Activated naive CD4-positive, alpha-beta T cell treated with anti-CD3 and anti-CD28 coated beads for 36 hours (primary cell): ENCODE results near the gene HOMER1. TPM values are rescaled to one million over a fixed set of nuclear protein-coding genes. Genes with fewer than 3 reads are reported as not detected.

Experiments
- CTCF ChIA-PET: fragments of 350-600 bp; sonication (Branson Sonifier 250); formaldehyde crosslinking; loops from one replicate; lab custom pipeline; 2021; ENCODE audit warnings: antibody characterized with exemption; lab: Charles Lee
- DNase-seq: peaks from one replicate; pipeline ENCODE4 v3.0.0-alpha.2; 2020
- H3K27ac Mint-ChIP-seq: one replicate; pipeline ENCODE4 v1.8.0; 2021; ENCODE audit warnings: mild to moderate bottlenecking, mixed read lengths
- H3K27me3 Mint-ChIP-seq: one replicate; pipeline ENCODE4 v1.8.0; 2021; ENCODE audit warnings: low read depth, mixed read lengths
- H3K36me3 Mint-ChIP-seq: one replicate; pipeline ENCODE4 v1.8.0; 2021; ENCODE audit warnings: low read depth, mixed read lengths
- H3K4me1 Mint-ChIP-seq: one replicate; pipeline ENCODE4 v1.8.0; 2021; ENCODE audit warnings: low read depth, mixed read lengths
- H3K4me3 Mint-ChIP-seq: one replicate; pipeline ENCODE4 v1.8.0; 2021; ENCODE audit warnings: mild to moderate bottlenecking, moderate library complexity, mixed read lengths
- H3K9me3 Mint-ChIP-seq: one replicate; pipeline ENCODE4 v1.8.0; 2021; ENCODE audit warnings: mixed read lengths
- intact Hi-C: fragments of 100-400 bp; cut with micrococcal nuclease; formaldehyde crosslinking; loops from one replicate; pipeline ENCODE4 v1.15.1; 2023
- total RNA-seq, 2 experiments: library from RNA; stranded (reverse); gene quantifications; one replicate each; pipeline ENCODE4 v1.2.3, GENCODE V29; 2021

HOMER1 gene
- total RNA-seq, 2 experiments from 2014 or later, result 3.9 to 5.3 TPM

DNA sequence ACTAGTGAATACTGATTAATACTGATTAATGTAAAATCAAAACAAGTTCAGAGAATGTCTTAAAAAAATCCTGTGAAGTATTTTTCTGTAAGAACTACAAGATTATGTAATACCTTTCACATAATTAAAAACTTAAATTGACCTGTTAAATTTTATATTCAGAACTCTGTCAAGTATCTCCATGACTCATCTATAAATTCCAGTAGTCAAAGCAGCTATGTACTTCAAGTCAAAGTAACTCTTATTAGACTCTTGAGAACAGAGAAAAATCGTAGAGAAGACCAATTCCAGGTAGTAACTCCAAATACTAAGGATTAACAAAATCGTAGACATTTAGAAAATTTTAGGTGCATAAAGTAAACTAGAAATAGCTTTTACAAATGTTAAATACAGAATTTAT is 77.1 kb downstream of the HOMER1 start:
- Mint-ChIP-seq H3K27me3 (no peaks in the 10 kb centered on the region), H3K36me3 (no peaks in the 10 kb centered on the region)
- CTCF ChIA-PET, result no interaction called here

GRCh38 chr5:79436224-79436623 is 77.7 kb downstream of the HOMER1 start:
- no peaks in the 10 kb centered on the region for H3K27me3 Mint-ChIP-seq
- DNase-seq, result no peak
- H3K4me3 Mint-ChIP-seq, result no peak overlapping the region
- intact Hi-C loops, result no loop called here
- no peaks in the 10 kb centered on the region for H3K9me3 Mint-ChIP-seq
- H3K4me1 Mint-ChIP-seq, result no peaks in the 10 kb centered on the region
- no peak overlapping the region for H3K27ac Mint-ChIP-seq
- H3K36me3 Mint-ChIP-seq, result peaks cover under 1% of the 10 kb centered on the region
- CTCF ChIA-PET, result interaction anchor here (0.6 kb wide), 1 partner anchor 272 kb away, joined by 3 read pairs; no protein-coding TSS in a partner anchor

More for the DNA sequence above, 77.1 kb downstream of the HOMER1 start:
- DNase-seq, result no peak
- Mint-ChIP-seq H3K4me3 (no peak overlapping the region), H3K27ac (no peak overlapping the region), H3K9me3 (no peaks in the 10 kb centered on the region), H3K4me1 (no peaks in the 10 kb centered on the region)
- intact Hi-C loops, result no loop called here

GRCh38 chr5:79430196-79430595 is 83.7 kb downstream of the HOMER1 start:
- no peaks in the 10 kb centered on the region for H3K4me1 Mint-ChIP-seq
- no peak for DNase-seq
- intact Hi-C loops, result no loop called here
- H3K9me3 Mint-ChIP-seq, result no peaks in the 10 kb centered on the region
- peaks cover 5% of the 10 kb centered on the region for H3K36me3 Mint-ChIP-seq
- no peaks in the 10 kb centered on the region for H3K27me3 Mint-ChIP-seq
- H3K27ac Mint-ChIP-seq, result no peak overlapping the region
- CTCF ChIA-PET, result no interaction called here
- no peak overlapping the region for H3K4me3 Mint-ChIP-seq

DNA sequence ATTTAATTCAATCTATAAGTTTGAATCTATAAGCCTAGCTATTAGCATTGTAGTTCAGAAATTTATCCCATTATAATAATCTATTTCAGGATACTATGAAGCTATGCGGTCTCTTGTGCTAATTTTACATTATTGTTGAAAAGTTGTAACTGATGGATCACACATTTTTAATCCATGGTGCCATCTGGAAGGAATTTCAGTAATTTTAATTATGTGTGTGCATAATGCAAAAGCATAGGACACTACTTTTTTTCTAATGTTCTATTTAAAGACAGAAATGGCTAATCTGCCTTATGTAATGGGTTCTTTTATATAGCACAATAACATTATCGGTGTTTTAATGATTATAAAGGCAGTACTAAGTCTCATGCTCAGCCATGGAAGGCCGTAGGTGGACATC is 90.6 kb downstream of the HOMER1 start:
- Mint-ChIP-seq H3K4me1 (no peaks in the 10 kb centered on the region), H3K27me3 (no peaks in the 10 kb centered on the region), H3K9me3 (no peaks in the 10 kb centered on the region), H3K36me3 (no peaks in the 10 kb centered on the region), H3K27ac (no peak overlapping the region), H3K4me3 (no peak overlapping the region)
- intact Hi-C loops, result no loop called here
- CTCF ChIA-PET, result no interaction called here
- DNase-seq, result no peak

GRCh38 chr5:79420248-79420647 is 93.7 kb downstream of the HOMER1 start:
- no peak for DNase-seq
- intact Hi-C loops, result no loop called here
- Mint-ChIP-seq H3K9me3 (no peaks in the 10 kb centered on the region), H3K27me3 (no peaks in the 10 kb centered on the region), H3K27ac (no peak overlapping the region), H3K4me1 (no peaks in the 10 kb centered on the region), H3K4me3 (no peak overlapping the region), H3K36me3 (no peaks in the 10 kb centered on the region)
- CTCF ChIA-PET, result no interaction called here

DNA sequence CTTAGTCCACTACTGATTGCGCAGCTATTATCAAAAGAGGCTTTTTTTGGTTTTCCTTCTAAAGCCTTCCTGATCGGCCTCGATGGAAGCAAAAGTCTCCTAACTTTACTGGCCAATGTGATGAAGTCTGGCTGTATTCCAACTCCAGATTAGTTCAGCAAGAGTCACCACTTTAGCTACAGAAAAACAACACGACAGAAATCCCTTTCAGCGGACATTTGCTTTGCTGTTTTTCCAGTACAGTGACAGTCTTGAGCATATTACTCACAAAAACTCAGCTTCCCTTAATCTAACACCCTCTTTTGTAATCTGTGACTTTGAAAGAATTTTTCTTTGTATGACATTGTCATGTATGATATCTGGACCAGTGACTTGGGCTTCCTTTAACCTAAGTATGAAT is 95.7 kb downstream of the HOMER1 start:
- Mint-ChIP-seq H3K4me3 (no peak overlapping the region), H3K4me1 (no peaks in the 10 kb centered on the region), H3K9me3 (no peaks in the 10 kb centered on the region), H3K27me3 (no peaks in the 10 kb centered on the region), H3K27ac (no peak overlapping the region), H3K36me3 (no peaks in the 10 kb centered on the region)
- intact Hi-C loops, result no loop called here
- CTCF ChIA-PET, result no interaction called here
- DNase-seq, result no peak

DNA sequence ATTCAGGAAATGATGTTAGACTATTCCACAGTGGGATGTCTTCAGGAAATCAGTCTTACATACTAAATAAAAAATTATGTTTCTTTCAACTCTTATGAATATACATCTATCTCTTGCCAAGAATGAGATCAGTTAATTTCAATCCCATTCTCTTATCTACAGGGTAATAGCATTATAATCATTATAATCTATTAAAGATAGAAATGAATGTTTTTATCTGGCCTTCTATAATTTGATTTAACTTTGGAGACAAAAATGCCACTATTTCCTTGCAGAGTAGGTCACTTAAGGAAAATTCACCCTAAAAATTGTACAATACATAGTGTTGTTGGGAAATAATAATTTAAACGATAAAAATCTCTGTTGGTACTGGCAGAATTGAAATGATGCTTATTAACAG is 96.4 kb downstream of the HOMER1 start:
- no peaks in the 10 kb centered on the region for H3K36me3 Mint-ChIP-seq
- no peak for DNase-seq
- H3K27me3 Mint-ChIP-seq, result no peaks in the 10 kb centered on the region
- no peak overlapping the region for H3K4me3 Mint-ChIP-seq
- H3K9me3 Mint-ChIP-seq, result no peaks in the 10 kb centered on the region
- no peak overlapping the region for H3K27ac Mint-ChIP-seq
- intact Hi-C loops, result no loop called here
- no peaks in the 10 kb centered on the region for H3K4me1 Mint-ChIP-seq
- CTCF ChIA-PET, result no interaction called here

DNA sequence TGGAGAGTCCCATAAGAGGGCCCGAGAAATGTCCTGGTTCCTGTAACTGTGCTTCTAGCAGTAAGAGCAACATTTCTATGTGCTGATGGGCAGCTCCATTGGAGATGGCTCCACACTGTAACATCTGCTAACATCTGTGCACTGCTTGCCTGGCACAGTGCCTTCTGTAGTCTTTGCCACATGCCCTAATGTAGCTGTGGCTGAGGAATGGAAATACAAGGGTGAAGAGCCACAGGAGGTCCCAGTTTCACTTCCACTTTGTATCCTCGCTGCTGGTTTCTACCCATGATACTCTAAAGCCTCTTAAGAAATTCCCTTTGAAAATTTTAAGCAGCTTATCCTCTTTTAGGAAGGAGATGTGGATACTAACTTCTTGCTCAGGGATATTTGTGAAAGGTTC is 97.4 kb downstream of the HOMER1 start:
- no peak overlapping the region for H3K27ac Mint-ChIP-seq
- H3K4me1 Mint-ChIP-seq, result no peaks in the 10 kb centered on the region
- no peak for DNase-seq
- intact Hi-C loops, result no loop called here
- H3K36me3 Mint-ChIP-seq, result no peaks in the 10 kb centered on the region
- CTCF ChIA-PET, result no interaction called here
- no peaks in the 10 kb centered on the region for H3K9me3 Mint-ChIP-seq
- no peaks in the 10 kb centered on the region for H3K27me3 Mint-ChIP-seq
- H3K4me3 Mint-ChIP-seq, result no peak overlapping the region

- no peak overlapping the region for H3K27ac Mint-ChIP-seq
- H3K4me3 Mint-ChIP-seq, result no peak overlapping the region
- CTCF ChIA-PET, result no interaction called here
- intact Hi-C loops, result no loop called here
- no peaks in the 10 kb centered on the region for H3K4me1 Mint-ChIP-seq
- DNase-seq, result no peak
- peaks cover 3% of the 10 kb centered on the region for H3K9me3 Mint-ChIP-seq
- H3K36me3 Mint-ChIP-seq, result peaks cover 9% of the 10 kb centered on the region
- H3K27me3 Mint-ChIP-seq, result no peaks in the 10 kb centered on the region
Observed at GRCh38 chr5:79413112-79413511, 100.8 kb downstream of the HOMER1 start.

- Mint-ChIP-seq H3K27me3 (peaks cover 2% of the 10 kb centered on the region), H3K36me3 (peaks cover 20% of the 10 kb centered on the region), H3K27ac (no peak overlapping the region), H3K4me1 (no peaks in the 10 kb centered on the region), H3K4me3 (no peak overlapping the region), H3K9me3 (peaks cover 8% of the 10 kb centered on the region)
- CTCF ChIA-PET, result no interaction called here
- no peak for DNase-seq
- intact Hi-C loops, result no loop called here
Observed at GRCh38 chr5:79408028-79408427, 105.9 kb downstream of the HOMER1 start.

GRCh38 chr5:79407591-79407990 is 106.3 kb downstream of the HOMER1 start:
- intact Hi-C loops, result no loop called here
- H3K9me3 Mint-ChIP-seq, result peaks cover 8% of the 10 kb centered on the region
- H3K27me3 Mint-ChIP-seq, result peaks cover 2% of the 10 kb centered on the region
- CTCF ChIA-PET, result no interaction called here
- no peak overlapping the region for H3K27ac Mint-ChIP-seq
- no peak for DNase-seq
- peaks cover 20% of the 10 kb centered on the region for H3K36me3 Mint-ChIP-seq
- H3K4me1 Mint-ChIP-seq, result no peaks in the 10 kb centered on the region
- H3K4me3 Mint-ChIP-seq, result no peak overlapping the region

DNA sequence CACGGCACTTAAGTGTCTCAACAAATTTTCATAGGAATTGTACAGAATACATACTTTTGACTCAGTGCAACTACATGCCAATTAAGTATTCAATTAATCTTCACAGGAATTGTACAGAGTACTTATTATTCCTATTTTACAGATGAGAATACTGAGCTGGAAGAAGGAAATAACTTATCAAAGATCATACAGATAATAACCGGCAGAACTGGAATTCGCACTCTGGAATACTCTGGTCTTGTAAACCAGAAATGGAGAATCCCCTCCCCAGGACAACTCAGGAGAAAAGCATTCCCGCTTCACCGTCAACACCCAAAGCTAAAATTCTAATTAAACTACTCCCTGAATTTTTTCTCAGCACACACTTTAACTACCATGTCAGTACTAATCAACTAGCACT is 112.7 kb downstream of the HOMER1 start:
- no peak for DNase-seq
- Mint-ChIP-seq H3K9me3 (no peaks in the 10 kb centered on the region), H3K4me1 (no peaks in the 10 kb centered on the region), H3K27ac (no peak overlapping the region), H3K36me3 (peaks cover 4% of the 10 kb centered on the region), H3K4me3 (no peak overlapping the region), H3K27me3 (no peaks in the 10 kb centered on the region)
- CTCF ChIA-PET, result no interaction called here
- intact Hi-C loops, result no loop called here

- Mint-ChIP-seq H3K9me3 (no peaks in the 10 kb centered on the region), H3K27ac (no peak overlapping the region), H3K4me3 (no peak overlapping the region), H3K4me1 (no peaks in the 10 kb centered on the region), H3K36me3 (peaks cover 5% of the 10 kb centered on the region), H3K27me3 (no peaks in the 10 kb centered on the region)
- intact Hi-C loops, result no loop called here
- CTCF ChIA-PET, result no interaction called here
- DNase-seq, result no peak
Observed at GRCh38 chr5:79399046-79399445, 114.9 kb downstream of the HOMER1 start.

- no peak for DNase-seq
- H3K9me3 Mint-ChIP-seq, result no peaks in the 10 kb centered on the region
- H3K36me3 Mint-ChIP-seq, result peaks cover 5% of the 10 kb centered on the region
- intact Hi-C loops, result no loop called here
- H3K4me3 Mint-ChIP-seq, result no peak overlapping the region
- no peak overlapping the region for H3K27ac Mint-ChIP-seq
- H3K4me1 Mint-ChIP-seq, result no peaks in the 10 kb centered on the region
- no peaks in the 10 kb centered on the region for H3K27me3 Mint-ChIP-seq
- CTCF ChIA-PET, result no interaction called here
Observed at GRCh38 chr5:79397080-79397479, 116.9 kb downstream of the HOMER1 start.
